ENCODE data around the gene RAD51.
A peak's percentile ranks its signal among the peaks of the same experiment; 100 is the strongest.

RAD51 gene

DNA sequence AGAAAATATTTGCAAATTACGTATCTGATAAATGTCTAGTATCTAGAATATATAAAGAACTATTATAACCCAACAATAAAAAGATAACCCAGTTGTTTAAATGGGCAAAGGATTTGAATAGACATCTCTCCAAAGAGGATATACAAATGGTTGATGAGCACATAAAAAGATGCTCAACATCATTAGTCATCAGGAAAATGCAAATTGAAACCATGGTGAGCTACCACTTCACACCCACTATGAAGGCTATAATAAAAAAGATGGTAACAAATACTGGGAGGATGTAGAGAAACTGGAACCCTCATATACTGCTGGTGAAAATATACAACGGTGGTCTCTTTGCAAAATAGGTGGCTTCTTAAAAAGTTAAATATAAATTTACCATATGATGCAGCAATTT lies 28.0 kb downstream of the RAD51 start:
- DNase-seq = no peak

DNA sequence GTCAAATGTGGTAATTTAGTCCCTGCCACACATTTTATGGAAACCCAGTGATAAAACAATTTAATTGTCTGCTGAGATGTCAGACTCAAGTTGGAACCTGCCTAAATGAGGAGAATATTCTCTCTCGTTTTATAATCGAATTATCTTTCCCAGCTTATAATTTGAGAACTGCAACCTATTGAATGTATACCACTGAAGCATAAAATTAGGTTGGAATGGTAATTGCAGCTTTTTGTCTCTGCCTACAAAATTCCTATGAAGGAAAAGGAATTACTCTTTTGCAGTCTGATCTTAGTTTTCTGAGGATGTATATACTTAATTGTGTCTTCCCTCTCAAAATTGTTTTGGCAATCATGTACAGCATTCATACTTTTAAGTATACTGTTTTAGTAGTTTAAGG lies 28.9 kb downstream of the RAD51 start:
- DNase-seq = no peak

- DNase-seq = no peak
These were observed 36.1 kb downstream of the RAD51 start for GRCh38 chr15:40731034-40731433.

- DNase-seq = no peak
These were observed 41.6 kb downstream of the RAD51 start for GRCh38 chr15:40736575-40736974.

GRCh38 chr15:40737048-40737447 lies 42.1 kb downstream of the RAD51 start:
- DNase-seq = no peak

DNA sequence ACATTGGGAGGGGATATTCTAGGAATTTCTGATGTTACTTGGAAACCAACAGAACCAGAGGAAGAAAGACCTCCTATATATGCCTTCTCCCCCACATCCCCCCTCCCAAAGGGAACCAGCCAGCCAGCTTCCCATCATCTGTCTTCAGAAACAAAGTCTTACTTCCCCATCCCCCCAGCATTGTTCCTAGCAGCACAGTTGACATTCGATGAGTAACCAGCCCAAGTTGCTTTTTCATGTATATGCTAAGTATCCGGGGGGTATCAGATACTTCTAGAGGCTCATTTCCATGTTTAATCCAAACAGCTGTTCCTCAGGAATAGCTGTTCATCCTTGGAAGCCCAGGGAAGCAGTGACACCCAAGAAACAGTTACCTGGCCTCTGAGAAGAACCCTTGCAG lies 44.1 kb downstream of the RAD51 start:
- DNase-seq = no peak

DNA sequence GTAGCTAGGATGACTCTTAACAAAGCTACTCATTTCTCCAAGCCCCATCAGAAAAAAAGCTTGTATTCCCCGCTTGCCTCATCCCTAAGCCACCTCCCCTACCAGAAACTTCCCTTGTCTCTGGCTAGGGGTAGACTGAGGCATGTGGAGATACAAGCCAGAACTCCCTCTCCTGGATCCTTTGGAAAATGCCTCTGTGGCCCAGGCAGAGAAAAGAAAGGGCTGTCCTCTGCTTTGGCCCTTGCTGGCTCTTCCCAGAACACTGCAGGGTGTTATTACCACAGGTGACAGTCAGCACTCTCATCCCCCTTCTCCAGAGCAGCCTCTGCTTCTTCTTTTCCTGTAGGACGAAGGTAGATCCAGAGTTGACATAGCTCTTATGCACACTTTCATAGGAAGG lies 44.9 kb downstream of the RAD51 start:
- no peak for DNase-seq

GRCh38 chr15:40743485-40743901 lies 48.5 kb downstream of the RAD51 start:
- no peak for DNase-seq

GRCh38 chr15:40743921-40744814 lies 49.2 kb downstream of the RAD51 start:
- DNase-seq = no peak

DNA sequence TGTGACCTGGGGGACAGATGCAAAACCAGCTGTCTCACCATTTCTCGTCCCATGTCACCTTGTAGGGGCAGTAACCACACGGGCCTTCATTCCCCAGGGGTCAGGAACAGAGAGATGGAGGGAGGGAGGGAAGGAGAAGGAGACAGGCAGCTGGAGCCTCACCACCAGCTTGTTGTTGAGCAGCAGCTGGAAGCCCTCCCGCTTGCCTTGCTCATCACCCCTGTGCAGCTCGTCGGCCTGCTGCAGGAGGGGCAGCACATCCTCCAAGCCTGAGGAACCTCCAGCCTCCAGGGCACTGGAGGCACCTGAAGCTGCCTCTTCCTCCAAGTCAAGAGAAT lies 49.8 kb downstream of the RAD51 start:
- no peak for DNase-seq

- DNase-seq = no peak
These were observed 52.0 kb downstream of the RAD51 start for GRCh38 chr15:40746916-40747418.

DNA sequence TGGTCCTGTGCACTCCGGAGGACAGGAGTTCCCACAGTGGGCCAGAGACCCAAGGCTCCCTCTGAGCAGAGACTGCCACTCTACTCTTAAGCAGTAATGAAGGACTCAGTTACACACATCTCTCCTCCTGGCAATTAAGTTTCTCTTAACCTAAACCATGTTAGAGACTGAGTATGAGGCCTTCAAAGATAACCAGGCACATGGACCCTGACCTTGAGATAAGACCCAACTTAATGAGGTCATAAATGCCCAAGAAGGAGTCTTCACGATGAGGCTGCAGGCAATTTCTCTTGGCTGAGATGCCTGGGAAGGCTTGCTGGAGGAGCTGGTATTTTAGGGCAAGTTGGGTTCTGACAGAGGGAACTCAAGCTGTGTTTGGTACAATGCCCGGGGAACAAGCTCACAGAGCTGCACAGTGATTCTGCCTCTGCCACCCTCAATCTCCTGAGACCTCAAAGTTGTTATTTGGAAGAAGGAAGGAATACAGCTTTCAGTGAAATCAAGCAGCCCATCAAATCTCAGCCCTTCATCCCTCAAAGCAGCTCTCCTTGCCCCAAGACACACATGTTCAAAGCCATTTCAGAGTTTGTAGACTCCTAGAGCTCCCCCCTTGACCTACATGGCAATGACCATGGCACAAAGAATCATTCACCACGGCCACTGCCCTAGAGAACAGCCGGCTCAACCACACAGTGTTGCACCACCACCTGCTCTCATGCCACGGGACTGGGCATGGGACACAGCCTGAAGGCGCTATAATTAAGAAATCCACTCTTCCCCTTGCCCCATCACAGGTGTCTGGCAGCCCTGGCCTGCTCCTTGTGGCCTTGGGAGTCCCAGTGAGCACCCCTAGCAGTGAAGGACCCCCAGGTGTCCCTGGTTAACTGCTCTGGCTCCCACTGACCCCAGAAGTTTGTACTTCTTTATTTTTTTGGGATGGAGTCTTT lies 53.0 kb downstream of the RAD51 start:
- DNase-seq = no peak

GRCh38 chr15:40749151-40749630 lies 54.2 kb downstream of the RAD51 start:
- DNase-seq = no peak

GRCh38 chr15:40750885-40751284 lies 55.9 kb downstream of the RAD51 start:
- DNase-seq = no peak

DNA sequence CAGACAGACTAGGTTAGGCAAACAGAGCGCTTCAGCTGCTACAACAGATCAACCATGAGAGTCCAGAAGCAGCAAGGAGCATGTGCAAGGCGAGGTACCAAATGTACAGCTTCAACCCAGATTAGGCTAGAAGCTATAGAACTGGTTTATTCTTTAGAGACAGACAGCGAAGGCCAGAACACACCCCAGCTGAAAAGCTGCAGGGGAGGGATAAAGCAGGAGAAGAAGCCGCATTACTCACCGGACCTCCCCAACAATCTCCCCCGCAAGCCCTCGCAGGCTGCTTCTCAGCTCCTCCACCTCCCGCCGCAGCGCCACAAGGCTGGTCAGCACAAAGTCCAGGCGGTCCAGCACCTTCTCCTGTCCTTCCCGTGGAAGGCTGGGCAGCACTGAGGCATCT lies 56.8 kb downstream of the RAD51 start:
- no peak for DNase-seq

DNA sequence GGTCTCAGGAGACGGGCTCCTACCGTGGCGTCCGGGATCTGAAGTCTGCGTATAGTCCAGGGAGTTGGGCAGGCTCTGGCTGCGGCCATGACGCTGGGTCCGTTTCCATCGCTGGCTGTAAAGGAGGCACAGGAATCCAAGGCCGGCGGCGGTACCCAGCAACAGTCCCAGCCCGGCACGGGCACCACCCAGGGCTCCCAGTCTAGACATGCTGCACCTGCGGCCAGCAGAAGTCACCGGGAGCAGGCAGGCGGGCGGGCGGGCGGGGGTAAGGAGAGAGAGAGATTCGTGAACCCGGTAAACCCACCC lies 59.6 kb downstream of the RAD51 start:
- no peak for DNase-seq

- DNase-seq = peak; percentile 16
These were observed 60.2 kb downstream of the RAD51 start, which contains the start of gene RMDN3 for GRCh38 chr15:40754883-40755811. Gene RMDN3 (minus strand): TSS chr15:40755254. CDS start chr15:40754783, 471 bp downstream.

DNA sequence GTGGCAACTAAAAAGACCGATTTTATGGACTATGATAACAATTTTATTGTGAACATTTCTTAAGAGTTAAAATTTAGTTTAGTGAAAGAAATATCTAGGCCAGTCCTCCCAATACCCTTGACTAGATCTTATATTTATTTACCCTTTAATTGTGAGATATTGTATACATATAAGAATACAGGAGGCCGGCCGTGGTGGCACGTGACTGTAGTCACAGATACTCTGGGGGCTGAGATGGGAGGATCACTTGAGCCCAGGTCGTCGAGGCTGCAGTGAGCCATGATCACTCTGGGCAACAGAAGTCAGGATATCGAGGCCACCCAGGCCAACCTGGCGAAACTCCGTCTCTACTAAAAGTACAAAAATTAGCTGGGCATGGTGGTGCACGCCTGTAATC lies 60.8 kb downstream of the RAD51 start:
- DNase-seq = no peak

DNA sequence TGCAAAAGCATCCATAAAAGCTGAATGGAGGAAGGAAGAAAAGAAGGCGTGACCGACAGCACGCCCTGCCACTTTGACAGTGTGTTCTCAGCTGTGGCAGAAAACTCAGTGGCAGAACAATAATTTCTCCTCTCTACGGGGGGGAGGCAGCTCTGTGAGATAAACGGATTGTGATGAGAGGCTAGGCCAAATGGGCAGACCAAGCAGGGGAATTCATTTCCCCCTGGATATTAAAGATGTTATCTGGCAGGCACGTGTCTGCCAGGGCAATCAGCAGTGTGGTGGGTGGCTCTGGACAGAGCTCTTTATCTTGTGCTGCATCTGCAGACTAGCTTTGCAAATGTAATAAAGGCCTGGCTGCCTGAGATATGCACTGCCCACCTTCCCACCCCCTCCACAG lies 62.0 kb downstream of the RAD51 start:
- DNase-seq = no peak

- DNase-seq = no peak
These were observed 65.0 kb downstream of the RAD51 start for GRCh38 chr15:40759961-40760360.

DNA sequence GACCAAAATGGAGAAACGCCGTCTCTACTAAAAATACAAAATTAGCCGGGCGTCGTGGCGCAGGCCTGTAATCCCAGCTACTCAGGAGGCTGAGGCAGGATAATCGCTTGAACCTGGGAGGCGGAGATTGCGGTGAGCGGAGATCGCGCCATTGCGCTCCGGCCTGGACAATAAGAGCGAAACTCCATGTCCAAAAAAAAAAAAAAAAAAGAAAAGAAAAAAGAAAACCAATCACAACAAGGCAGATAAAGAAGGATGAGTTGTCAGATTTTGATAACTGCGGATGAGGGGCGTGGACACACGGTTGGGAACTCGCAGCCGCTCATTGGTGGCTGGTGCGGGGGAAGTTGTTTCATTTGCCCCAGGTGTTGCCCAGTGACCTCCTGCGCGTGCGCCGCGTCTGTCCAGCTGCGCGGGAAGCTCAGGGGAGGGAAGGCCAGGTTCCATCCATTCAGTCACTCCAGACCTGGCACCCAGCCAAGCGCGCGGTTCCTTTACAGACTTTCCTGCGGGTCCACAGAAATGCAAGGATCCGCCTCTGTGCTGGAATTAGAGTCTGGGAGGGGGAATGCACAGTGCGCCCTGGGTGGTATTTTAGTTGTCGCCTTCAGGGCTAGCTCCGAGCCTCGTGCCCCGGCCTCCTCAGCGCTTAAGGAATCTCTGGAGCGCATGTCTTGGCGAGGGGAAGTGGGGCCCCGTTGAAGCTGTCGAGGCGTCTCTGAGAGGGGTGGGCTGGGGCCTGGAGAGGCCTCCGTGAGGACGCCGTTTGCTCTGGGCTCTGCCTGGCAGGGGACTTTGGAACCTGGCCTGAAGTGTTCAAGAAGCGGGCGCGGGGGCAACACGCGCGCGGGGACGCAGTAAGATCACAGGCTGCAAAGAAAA lies 68.2 kb downstream of the RAD51 start:
- DNase-seq = no peak
